Activated CD8-positive, alpha-beta memory T cell treated with anti-CD3 and anti-CD28 coated beads for 4 hours (primary cell): ENCODE data around the gene SLC28A3.
"Not testable (repeated sequence)": the region's sequence is repeated elsewhere in the genome, so short reads cannot be mapped to it uniquely, and the experiment has no call there.

Experiments
- DNase-seq, 2 donors: peaks; one replicate each; pipeline ENCODE4 v3.0.0-alpha.2; 2020; ENCODE audit warnings: low read depth in 2 of 2

SLC28A3 gene

GRCh38 chr9:84340535-84340934 is at the start of gene SLC28A3:
SLC28A3 (minus strand) TSS chr9:84340758; CDS start chr9:84340633, 125 bp downstream.
- no peak for DNase-seq

GRCh38 chr9:84390254-84390653 is 49.7 kb upstream of the SLC28A3 start:
- not testable (repeated sequence) for DNase-seq

- no peak for DNase-seq
Observed at GRCh38 chr9:84387821-84388220, 47.3 kb upstream of the SLC28A3 start.

GRCh38 chr9:84386753-84387152 is 46.2 kb upstream of the SLC28A3 start:
- DNase-seq = no peak

GRCh38 chr9:84385386-84386040 is 45.0 kb upstream of the SLC28A3 start:
- no peak for DNase-seq

- DNase-seq = no peak
Observed at GRCh38 chr9:84384617-84385016, 44.1 kb upstream of the SLC28A3 start.

GRCh38 chr9:84383178-84383577 is 42.6 kb upstream of the SLC28A3 start:
- DNase-seq = no peak

- no peak for DNase-seq
Observed at GRCh38 chr9:84382720-84383119, 42.2 kb upstream of the SLC28A3 start.

- DNase-seq = no peak
Observed at GRCh38 chr9:84381508-84381907, 41.0 kb upstream of the SLC28A3 start.

GRCh38 chr9:84379740-84380139 is 39.2 kb upstream of the SLC28A3 start:
- DNase-seq = no peak

- no peak for DNase-seq
Observed at GRCh38 chr9:84375954-84376353, 35.4 kb upstream of the SLC28A3 start.

- DNase-seq = no peak
Observed at GRCh38 chr9:84374516-84374915, 34.0 kb upstream of the SLC28A3 start.

GRCh38 chr9:84374013-84374412 is 33.5 kb upstream of the SLC28A3 start:
- no peak for DNase-seq

- DNase-seq = no peak
Observed at GRCh38 chr9:84371737-84372136, 31.2 kb upstream of the SLC28A3 start.

GRCh38 chr9:84368601-84369000 is 28.0 kb upstream of the SLC28A3 start:
- DNase-seq = no peak

- not testable (repeated sequence) for DNase-seq
Observed at GRCh38 chr9:84367726-84368125, 27.2 kb upstream of the SLC28A3 start.

- no peak for DNase-seq
Observed at GRCh38 chr9:84366683-84367082, 26.1 kb upstream of the SLC28A3 start.

- not testable (repeated sequence) for DNase-seq
Observed at GRCh38 chr9:84364894-84365490, 24.4 kb upstream of the SLC28A3 start.

GRCh38 chr9:84361645-84362044 is 21.1 kb upstream of the SLC28A3 start:
- no peak for DNase-seq

- DNase-seq = no peak
Observed at GRCh38 chr9:84357275-84357674, 16.7 kb upstream of the SLC28A3 start.

- no peak for DNase-seq
Observed at GRCh38 chr9:84354035-84354434, 13.5 kb upstream of the SLC28A3 start.

GRCh38 chr9:84349671-84350070 is 9.1 kb upstream of the SLC28A3 start:
- DNase-seq = no peak

GRCh38 chr9:84343111-84343521 is 2.6 kb upstream of the SLC28A3 start:
- DNase-seq = no peak

- DNase-seq = no peak
Observed at GRCh38 chr9:84339962-84340361, 596 bp downstream of the SLC28A3 start.
